C4-2B (cell line): ENCODE results near the gene SLC36A1.

ENCODE experiments used
- ZFX ChIP-seq: fragments of 450-650 bp; IDR thresholded peaks from 2 replicates; pipeline ENCODE4 v1.6.1; 2017
- TF ChIP-seq, protein P1 (sequence below): fragments of 450-650 bp; conservative IDR thresholded peaks from 2 replicates; pipeline ENCODE4 v1.5.1; 2017; ENCODE audit warnings: mild to moderate bottlenecking

GRCh38 chr5:151414536-151414935 lies 32.9 kb upstream of the SLC36A1 start:
- TF ChIP-seq, protein P1, sequence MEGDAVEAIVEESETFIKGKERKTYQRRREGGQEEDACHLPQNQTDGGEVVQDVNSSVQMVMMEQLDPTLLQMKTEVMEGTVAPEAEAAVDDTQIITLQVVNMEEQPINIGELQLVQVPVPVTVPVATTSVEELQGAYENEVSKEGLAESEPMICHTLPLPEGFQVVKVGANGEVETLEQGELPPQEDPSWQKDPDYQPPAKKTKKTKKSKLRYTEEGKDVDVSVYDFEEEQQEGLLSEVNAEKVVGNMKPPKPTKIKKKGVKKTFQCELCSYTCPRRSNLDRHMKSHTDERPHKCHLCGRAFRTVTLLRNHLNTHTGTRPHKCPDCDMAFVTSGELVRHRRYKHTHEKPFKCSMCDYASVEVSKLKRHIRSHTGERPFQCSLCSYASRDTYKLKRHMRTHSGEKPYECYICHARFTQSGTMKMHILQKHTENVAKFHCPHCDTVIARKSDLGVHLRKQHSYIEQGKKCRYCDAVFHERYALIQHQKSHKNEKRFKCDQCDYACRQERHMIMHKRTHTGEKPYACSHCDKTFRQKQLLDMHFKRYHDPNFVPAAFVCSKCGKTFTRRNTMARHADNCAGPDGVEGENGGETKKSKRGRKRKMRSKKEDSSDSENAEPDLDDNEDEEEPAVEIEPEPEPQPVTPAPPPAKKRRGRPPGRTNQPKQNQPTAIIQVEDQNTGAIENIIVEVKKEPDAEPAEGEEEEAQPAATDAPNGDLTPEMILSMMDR, result no peak
- no peak for TF ChIP-seq ZFX
